Measurements from ENCODE around the gene GPR35.

The GPR35 gene

DNA sequence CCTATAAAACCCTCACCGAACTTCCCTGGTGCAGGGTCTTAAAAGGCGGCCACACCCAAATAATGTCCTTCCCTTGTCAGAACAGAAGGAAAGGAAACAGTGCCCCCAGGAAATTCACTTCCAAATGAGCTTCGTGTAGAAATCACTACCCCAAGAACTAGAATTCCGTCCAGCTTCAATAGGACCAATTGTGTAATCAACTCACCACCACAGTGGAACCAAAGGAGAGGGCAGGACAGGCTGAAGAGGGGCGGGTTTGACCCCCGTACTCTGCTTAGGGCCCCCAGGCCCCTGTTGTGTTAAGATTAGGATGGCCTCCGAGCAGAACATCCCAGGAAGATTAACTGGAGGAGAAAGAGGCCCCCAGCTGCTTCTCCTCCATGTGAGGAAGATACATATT is 24.1 kb downstream of the GPR35 start (continued):
- TF ChIP-seq, protein P1, sequence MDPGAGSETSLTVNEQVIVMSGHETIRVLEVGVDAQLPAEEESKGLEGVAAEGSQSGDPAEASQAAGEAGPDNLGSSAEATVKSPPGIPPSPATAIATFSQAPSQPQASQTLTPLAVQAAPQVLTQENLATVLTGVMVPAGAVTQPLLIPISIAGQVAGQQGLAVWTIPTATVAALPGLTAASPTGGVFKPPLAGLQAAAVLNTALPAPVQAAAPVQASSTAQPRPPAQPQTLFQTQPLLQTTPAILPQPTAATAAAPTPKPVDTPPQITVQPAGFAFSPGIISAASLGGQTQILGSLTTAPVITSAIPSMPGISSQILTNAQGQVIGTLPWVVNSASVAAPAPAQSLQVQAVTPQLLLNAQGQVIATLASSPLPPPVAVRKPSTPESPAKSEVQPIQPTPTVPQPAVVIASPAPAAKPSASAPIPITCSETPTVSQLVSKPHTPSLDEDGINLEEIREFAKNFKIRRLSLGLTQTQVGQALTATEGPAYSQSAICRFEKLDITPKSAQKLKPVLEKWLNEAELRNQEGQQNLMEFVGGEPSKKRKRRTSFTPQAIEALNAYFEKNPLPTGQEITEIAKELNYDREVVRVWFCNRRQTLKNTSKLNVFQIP (CRISPR knock-in tag; IDR thresholded peaks at IDR 0.05; ENCODE audit: borderline replicate concordance, low read depth) = no peak
- no peak for TF ChIP-seq BACH2 (CRISPR knock-in tag; IDR thresholded peaks at IDR 0.05; ENCODE audit: borderline replicate concordance)
- TF ChIP-seq ISL1 (CRISPR knock-in tag; IDR thresholded peaks at IDR 0.05) = no peak
- TF ChIP-seq, protein P2, sequence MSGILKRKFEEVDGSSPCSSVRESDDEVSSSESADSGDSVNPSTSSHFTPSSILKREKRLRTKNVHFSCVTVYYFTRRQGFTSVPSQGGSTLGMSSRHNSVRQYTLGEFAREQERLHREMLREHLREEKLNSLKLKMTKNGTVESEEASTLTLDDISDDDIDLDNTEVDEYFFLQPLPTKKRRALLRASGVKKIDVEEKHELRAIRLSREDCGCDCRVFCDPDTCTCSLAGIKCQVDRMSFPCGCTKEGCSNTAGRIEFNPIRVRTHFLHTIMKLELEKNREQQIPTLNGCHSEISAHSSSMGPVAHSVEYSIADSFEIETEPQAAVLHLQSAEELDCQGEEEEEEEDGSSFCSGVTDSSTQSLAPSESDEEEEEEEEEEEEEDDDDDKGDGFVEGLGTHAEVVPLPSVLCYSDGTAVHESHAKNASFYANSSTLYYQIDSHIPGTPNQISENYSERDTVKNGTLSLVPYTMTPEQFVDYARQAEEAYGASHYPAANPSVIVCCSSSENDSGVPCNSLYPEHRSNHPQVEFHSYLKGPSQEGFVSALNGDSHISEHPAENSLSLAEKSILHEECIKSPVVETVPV (CRISPR knock-in tag; IDR thresholded peaks at IDR 0.05) = no peak
- TF ChIP-seq ZNF8 (CRISPR knock-in tag; IDR thresholded peaks at IDR 0.05) = no peak
- TF ChIP-seq ZNF565 (CRISPR knock-in tag; conservative IDR thresholded peaks at IDR 0.05; ENCODE audit: low read depth) = no peak

DNA sequence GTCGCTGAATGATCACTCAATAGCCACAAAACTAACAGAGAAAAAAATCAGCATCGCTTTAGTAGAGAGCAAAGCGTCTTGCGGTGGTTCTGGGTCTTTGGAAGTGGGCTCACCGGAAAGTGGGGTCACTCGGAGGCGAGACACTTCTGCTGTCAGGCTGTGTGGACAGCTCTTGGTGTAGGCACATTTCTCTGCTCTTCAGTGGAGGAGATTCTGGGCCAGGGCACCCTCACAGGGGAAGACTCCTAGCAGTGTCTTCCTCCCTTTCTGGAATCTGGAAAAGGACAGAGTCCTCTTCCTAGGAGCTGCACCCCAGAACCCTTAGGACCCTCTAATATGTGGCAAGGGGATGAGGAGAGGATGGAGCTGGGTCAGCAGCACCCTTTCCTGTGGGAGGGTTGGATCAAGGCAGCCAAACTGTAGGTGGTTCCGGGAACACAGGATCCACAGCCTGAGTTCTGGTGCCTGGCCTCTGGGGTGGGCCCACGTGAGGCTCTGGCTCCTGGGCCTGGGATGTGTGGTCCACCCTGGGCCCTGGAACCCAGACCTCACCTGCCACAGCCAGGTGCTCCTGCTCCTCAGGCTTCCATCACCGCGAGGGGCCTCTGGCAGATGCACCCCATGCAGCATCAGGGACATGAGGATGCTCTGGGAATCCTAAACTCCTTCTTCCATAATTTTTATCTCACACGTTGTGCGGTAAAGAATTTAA is 25.1 kb downstream of the GPR35 start:
- TF ChIP-seq ISL1 (CRISPR knock-in tag; IDR thresholded peaks at IDR 0.05) (no peak), OSR1 (CRISPR knock-in tag; IDR thresholded peaks at IDR 0.05) (no peak)
- no peak for ATAC-seq

DNA sequence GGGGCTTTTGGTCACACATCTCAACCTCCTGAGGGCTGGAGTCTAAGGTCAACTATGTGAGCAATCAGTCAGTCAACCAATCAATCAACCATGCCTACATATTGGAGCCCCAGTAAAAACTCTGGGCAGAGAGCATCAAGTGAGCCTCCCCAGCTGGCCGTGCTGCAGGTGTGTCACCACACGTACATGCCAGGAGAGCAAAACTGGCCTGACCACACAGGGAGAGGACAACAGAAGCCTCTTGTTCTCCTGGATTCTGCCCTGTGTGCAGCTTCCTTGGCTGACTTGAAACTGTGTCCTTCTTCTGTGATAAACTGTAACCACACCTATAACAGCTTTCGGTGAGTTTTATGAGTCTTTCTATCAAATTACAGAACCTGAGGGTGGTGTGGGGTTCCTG is 25.9 kb downstream of the GPR35 start:
- TF ChIP-seq, protein P1 (CRISPR knock-in tag; IDR thresholded peaks at IDR 0.05; ENCODE audit: borderline replicate concordance, low read depth) = no peak
- TF ChIP-seq ESRRG (CRISPR knock-in tag; IDR thresholded peaks at IDR 0.05) (no peak), TCF4 (CRISPR knock-in tag; IDR thresholded peaks at IDR 0.05; ENCODE audit: borderline replicate concordance) (no peak), GLIS3 (CRISPR knock-in tag; IDR thresholded peaks at IDR 0.05) (no peak), ZNF8 (CRISPR knock-in tag; IDR thresholded peaks at IDR 0.05) (no peak), ISL1 (CRISPR knock-in tag; IDR thresholded peaks at IDR 0.05) (no peak), ZFP30 (CRISPR knock-in tag; IDR thresholded peaks at IDR 0.05) (no peak), ARNTL (CRISPR knock-in tag; IDR thresholded peaks at IDR 0.05; ENCODE audit: borderline replicate concordance, low read depth) (no peak), ZNF70 (CRISPR knock-in tag; IDR thresholded peaks at IDR 0.05) (no peak), OSR1 (CRISPR knock-in tag; IDR thresholded peaks at IDR 0.05) (no peak), ZFP3 (CRISPR knock-in tag; IDR thresholded peaks at IDR 0.05) (no peak), SNAI2 (CRISPR knock-in tag; IDR thresholded peaks at IDR 0.05) (no peak), ZNF565 (CRISPR knock-in tag; conservative IDR thresholded peaks at IDR 0.05; ENCODE audit: low read depth) (no peak), RARB (CRISPR knock-in tag; IDR thresholded peaks at IDR 0.05) (no peak), ZC3H10 (CRISPR knock-in tag; IDR thresholded peaks at IDR 0.05) (no peak)
- TF ChIP-seq, protein P3, sequence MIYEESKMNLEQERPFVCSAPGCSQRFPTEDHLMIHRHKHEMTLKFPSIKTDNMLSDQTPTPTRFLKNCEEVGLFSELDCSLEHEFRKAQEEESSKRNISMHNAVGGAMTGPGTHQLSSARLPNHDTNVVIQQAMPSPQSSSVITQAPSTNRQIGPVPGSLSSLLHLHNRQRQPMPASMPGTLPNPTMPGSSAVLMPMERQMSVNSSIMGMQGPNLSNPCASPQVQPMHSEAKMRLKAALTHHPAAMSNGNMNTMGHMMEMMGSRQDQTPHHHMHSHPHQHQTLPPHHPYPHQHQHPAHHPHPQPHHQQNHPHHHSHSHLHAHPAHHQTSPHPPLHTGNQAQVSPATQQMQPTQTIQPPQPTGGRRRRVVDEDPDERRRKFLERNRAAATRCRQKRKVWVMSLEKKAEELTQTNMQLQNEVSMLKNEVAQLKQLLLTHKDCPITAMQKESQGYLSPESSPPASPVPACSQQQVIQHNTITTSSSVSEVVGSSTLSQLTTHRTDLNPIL (CRISPR knock-in tag; IDR thresholded peaks at IDR 0.05; ENCODE audit: low read depth) = no peak
- TF ChIP-seq, protein P4, sequence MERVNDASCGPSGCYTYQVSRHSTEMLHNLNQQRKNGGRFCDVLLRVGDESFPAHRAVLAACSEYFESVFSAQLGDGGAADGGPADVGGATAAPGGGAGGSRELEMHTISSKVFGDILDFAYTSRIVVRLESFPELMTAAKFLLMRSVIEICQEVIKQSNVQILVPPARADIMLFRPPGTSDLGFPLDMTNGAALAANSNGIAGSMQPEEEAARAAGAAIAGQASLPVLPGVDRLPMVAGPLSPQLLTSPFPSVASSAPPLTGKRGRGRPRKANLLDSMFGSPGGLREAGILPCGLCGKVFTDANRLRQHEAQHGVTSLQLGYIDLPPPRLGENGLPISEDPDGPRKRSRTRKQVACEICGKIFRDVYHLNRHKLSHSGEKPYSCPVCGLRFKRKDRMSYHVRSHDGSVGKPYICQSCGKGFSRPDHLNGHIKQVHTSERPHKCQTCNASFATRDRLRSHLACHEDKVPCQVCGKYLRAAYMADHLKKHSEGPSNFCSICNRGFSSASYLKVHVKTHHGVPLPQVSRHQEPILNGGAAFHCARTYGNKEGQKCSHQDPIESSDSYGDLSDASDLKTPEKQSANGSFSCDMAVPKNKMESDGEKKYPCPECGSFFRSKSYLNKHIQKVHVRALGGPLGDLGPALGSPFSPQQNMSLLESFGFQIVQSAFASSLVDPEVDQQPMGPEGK (CRISPR knock-in tag; IDR thresholded peaks at IDR 0.05; ENCODE audit: borderline replicate concordance) = no peak
- TF ChIP-seq, protein P5, sequence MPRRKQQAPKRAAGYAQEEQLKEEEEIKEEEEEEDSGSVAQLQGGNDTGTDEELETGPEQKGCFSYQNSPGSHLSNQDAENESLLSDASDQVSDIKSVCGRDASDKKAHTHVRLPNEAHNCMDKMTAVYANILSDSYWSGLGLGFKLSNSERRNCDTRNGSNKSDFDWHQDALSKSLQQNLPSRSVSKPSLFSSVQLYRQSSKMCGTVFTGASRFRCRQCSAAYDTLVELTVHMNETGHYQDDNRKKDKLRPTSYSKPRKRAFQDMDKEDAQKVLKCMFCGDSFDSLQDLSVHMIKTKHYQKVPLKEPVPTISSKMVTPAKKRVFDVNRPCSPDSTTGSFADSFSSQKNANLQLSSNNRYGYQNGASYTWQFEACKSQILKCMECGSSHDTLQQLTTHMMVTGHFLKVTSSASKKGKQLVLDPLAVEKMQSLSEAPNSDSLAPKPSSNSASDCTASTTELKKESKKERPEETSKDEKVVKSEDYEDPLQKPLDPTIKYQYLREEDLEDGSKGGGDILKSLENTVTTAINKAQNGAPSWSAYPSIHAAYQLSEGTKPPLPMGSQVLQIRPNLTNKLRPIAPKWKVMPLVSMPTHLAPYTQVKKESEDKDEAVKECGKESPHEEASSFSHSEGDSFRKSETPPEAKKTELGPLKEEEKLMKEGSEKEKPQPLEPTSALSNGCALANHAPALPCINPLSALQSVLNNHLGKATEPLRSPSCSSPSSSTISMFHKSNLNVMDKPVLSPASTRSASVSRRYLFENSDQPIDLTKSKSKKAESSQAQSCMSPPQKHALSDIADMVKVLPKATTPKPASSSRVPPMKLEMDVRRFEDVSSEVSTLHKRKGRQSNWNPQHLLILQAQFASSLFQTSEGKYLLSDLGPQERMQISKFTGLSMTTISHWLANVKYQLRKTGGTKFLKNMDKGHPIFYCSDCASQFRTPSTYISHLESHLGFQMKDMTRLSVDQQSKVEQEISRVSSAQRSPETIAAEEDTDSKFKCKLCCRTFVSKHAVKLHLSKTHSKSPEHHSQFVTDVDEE (CRISPR knock-in tag; IDR thresholded peaks at IDR 0.05) = no peak
- no peak for ATAC-seq
